HepG2 (cell line): ENCODE results near the gene C19orf44. TPM values are rescaled to one million over a fixed set of nuclear protein-coding genes. Genes with fewer than 3 reads are reported as not detected.

ENCODE experiments used
- ATAC-seq: fragments of 200-7000 bp; cut with Tn5 transposase; 3 replicates; pipeline ENCODE4 v1.9.1; 2020; ENCODE audit warnings: mild to moderate bottlenecking, moderate library complexity
- BruUV-seq: library from RNA; stranded (reverse); fragments of 400-500 nt; replicated peaks from 2 replicates; lab custom pipeline; 2021; lab: Mats Ljungman, UMichigan
- CTCF ChIA-PET: fragments of 300-600 bp; formaldehyde crosslinking; extraction: SDS; loops from one replicate; lab custom pipeline; 2021; ENCODE audit warnings: low total read pairs, inconsistent platforms, low intra/inter-chr PET ratio; lab: Yijun Ruan, JAX
- POLR2A ChIA-PET: fragments of 350-600 bp; sonication (Branson Sonifier 250); formaldehyde crosslinking; loops from one replicate; lab custom pipeline; 2020; ENCODE audit warnings: antibody characterized with exemption, inconsistent platforms; lab: Yijun Ruan, JAX
- DNase-seq: peaks from one replicate; pipeline ENCODE4 v3.0.0-alpha.2; 2015; ENCODE audit warnings: low spot score
- FAIRE-seq: peaks from 3 replicates; lab custom pipeline; 2011; peaks lifted over from hg19 to GRCh38; lab: Jason Lieb, UNC
- H2AFZ ChIP-seq: one replicate; pipeline ENCODE4 v1.6.1; 2011; ENCODE audit warnings: low read length, inconsistent platforms
- H3K27ac ChIP-seq: fragments of 300-600 bp; 3 replicates; pipeline ENCODE4 v1.8.0; 2011; ENCODE audit warnings: mixed run types, mild to moderate bottlenecking, mixed read lengths, low read length, inconsistent platforms; ENCODE audit not compliant: insufficient read depth; ENCODE audit errors: extremely low read length
- H3K27me3 ChIP-seq, 2 experiments: fragments of 200-600 bp in 1 of 2; 2 replicates in 1 of 2; 3 replicates in 1 of 2; pipeline versions ENCODE4 v1.6.0 to v1.8.0; 2011; ENCODE audit warnings: low read length in 2 of 2, mild to moderate bottlenecking in 2 of 2, moderate library complexity in 2 of 2, inconsistent platforms in 1 of 2; ENCODE audit not compliant: insufficient read depth in 2 of 2, control insufficient read depth in 1 of 2
- H3K36me3 ChIP-seq, 2 experiments: fragments of 200-600 bp in 1 of 2; replicated peaks in 1 of 2; 2 replicates in 1 of 2; 3 replicates in 1 of 2; pipeline versions ENCODE4 v1.5.1 to v1.8.0; 2011; ENCODE audit warnings: low read length in 2 of 2, inconsistent platforms in 1 of 2; ENCODE audit not compliant: insufficient read depth in 2 of 2, control insufficient read depth in 1 of 2
- H3K4me1 ChIP-seq: 2 replicates; pipeline ENCODE4 v1.5.1; 2012; ENCODE audit warnings: low read length, inconsistent platforms; ENCODE audit not compliant: insufficient read depth
- H3K4me2 ChIP-seq: 2 replicates; pipeline ENCODE4 v1.6.0; 2011; ENCODE audit warnings: low read depth, low read length, inconsistent platforms
- H3K4me3 ChIP-seq, 3 experiments: fragments of 200-600 bp in 1 of 3; sonication (generic), shearing (Covaris generic) in 1 of 3; replicated peaks in 1 of 3; 2 replicates each; pipeline ENCODE4 v1.5.1; 2011 to 2016; ENCODE audit warnings: low read length in 3 of 3, inconsistent platforms in 2 of 3, low read depth in 2 of 3, mild to moderate bottlenecking in 2 of 3, control low read depth in 1 of 3, mixed read lengths in 1 of 3; ENCODE audit not compliant: insufficient read depth in 1 of 3
- H3K79me2 ChIP-seq: one replicate; pipeline ENCODE4 v1.6.1; 2011; ENCODE audit warnings: low read length, inconsistent platforms; ENCODE audit not compliant: insufficient read depth
- H3K9ac ChIP-seq: 2 replicates; pipeline ENCODE4 v1.6.0; 2011; ENCODE audit warnings: mild to moderate bottlenecking, low read depth, low read length, inconsistent platforms; ENCODE audit not compliant: insufficient read depth
- H3K9me3 ChIP-seq: 2 replicates; pipeline ENCODE4 v1.5.1; 2012; ENCODE audit warnings: mild to moderate bottlenecking, low read length
- H4K20me1 ChIP-seq: 2 replicates; pipeline ENCODE4 v1.6.0; 2011; ENCODE audit warnings: inconsistent platforms, mild to moderate bottlenecking, low read length, moderate library complexity; ENCODE audit not compliant: insufficient read depth
- BRCA1 ChIP-seq: sonication (generic); formaldehyde crosslinking; IDR thresholded peaks from 2 replicates; pipeline ENCODE4 v1.4.0; 2020; ENCODE audit warnings: missing genetic modification reagents
- FLYWCH1 ChIP-seq: sonication (generic); formaldehyde crosslinking; IDR thresholded peaks from 2 replicates; pipeline ENCODE4 v1.8.1; 2023; ENCODE audit warnings: mild to moderate bottlenecking, missing genetic modification reagents
- GRHL1 ChIP-seq: sonication (generic); formaldehyde crosslinking; conservative IDR thresholded peaks from 2 replicates; pipeline ENCODE4 v1.8.0; 2022; ENCODE audit warnings: missing genetic modification reagents
- HINFP ChIP-seq: sonication (generic); formaldehyde crosslinking; IDR thresholded peaks from 2 replicates; pipeline ENCODE4 v1.4.0; 2020; ENCODE audit warnings: low read depth, mild to moderate bottlenecking, missing genetic modification reagents
- KAT8 ChIP-seq: IDR thresholded peaks from 2 replicates; pipeline ENCODE4 v1.6.1; 2016; ENCODE audit warnings: missing genetic modification reagents, missing compliant biosample characterization
- MED8 ChIP-seq: sonication (generic); formaldehyde crosslinking; IDR thresholded peaks from 2 replicates; pipeline ENCODE4 v1.8.1; 2023; ENCODE audit warnings: mild to moderate bottlenecking, missing genetic modification reagents; ENCODE audit not compliant: insufficient replicate concordance
- NFYC ChIP-seq: IDR thresholded peaks from 2 replicates; pipeline ENCODE4 v1.6.1; 2016; ENCODE audit warnings: missing genetic modification reagents, missing compliant biosample characterization
- NRL ChIP-seq: sonication (generic); formaldehyde crosslinking; IDR thresholded peaks from 2 replicates; pipeline ENCODE4 v1.5.0; 2020; ENCODE audit warnings: missing genetic modification reagents, mild to moderate bottlenecking, moderate library complexity, borderline replicate concordance
- RARG ChIP-seq: sonication (generic); formaldehyde crosslinking; IDR thresholded peaks from 2 replicates; pipeline ENCODE4 v1.4.0; 2020; ENCODE audit warnings: low read depth, mild to moderate bottlenecking, missing genetic modification reagents
- ZBTB43 ChIP-seq: sonication (generic); formaldehyde crosslinking; conservative IDR thresholded peaks from 2 replicates; pipeline ENCODE4 v1.4.0; 2020; ENCODE audit warnings: missing genetic modification reagents
- ZC3H13 ChIP-seq: sonication (generic); formaldehyde crosslinking; IDR thresholded peaks from 2 replicates; pipeline ENCODE4 v1.8.1; 2023; ENCODE audit warnings: mild to moderate bottlenecking, missing genetic modification reagents, moderate library complexity
- ZNF121 ChIP-seq: sonication (generic); formaldehyde crosslinking; IDR thresholded peaks from 2 replicates; pipeline ENCODE4 v1.5.0; 2020; ENCODE audit warnings: mild to moderate bottlenecking, missing genetic modification reagents
- ZNF33A ChIP-seq: sonication (generic); formaldehyde crosslinking; IDR thresholded peaks from 2 replicates; pipeline ENCODE4 v1.5.1; 2020; ENCODE audit warnings: missing genetic modification reagents, mild to moderate bottlenecking, moderate library complexity, borderline replicate concordance
- ZNF770 ChIP-seq: sonication (generic); formaldehyde crosslinking; IDR thresholded peaks from 2 replicates; pipeline ENCODE4 v1.5.0; 2020; ENCODE audit warnings: mild to moderate bottlenecking, missing genetic modification reagents
- WGBS: methylation state at CpG from one replicate; pipeline ENCODE4 v1.1.6; 2017; ENCODE audit warnings: low lambda C conversion rate; 5-methylcytosine and 5-hydroxymethylcytosine counted together
- in situ Hi-C: cut with HindIII; loops from 2 replicates; pipeline ENCODE4 v1.10.0; 2017; ENCODE audit warnings: low pct_unique_long_range_greater_than_20kb; ENCODE audit not compliant: extremely low pct_ligation_motif_present
- intact Hi-C: fragments of 100-400 bp; cut with micrococcal nuclease; formaldehyde crosslinking; loops from one replicate; pipeline ENCODE4 v1.10.0; 2022; ENCODE audit not compliant: unreplicated experiment
- polyA plus RNA-seq, 8 experiments: library from polyadenylated mRNA; depleted of rRNA in 3 of 8; stranded (reverse) in 7 of 8; unstranded in 1 of 8; fragments of >200 nt; fragmentation: Illumina TruSeq in 4 of 8; extraction: Trizol in 4 of 8; gene quantifications; 2 replicates each; pipeline versions ENCODE4 v1.2.1 to v1.2.3, GENCODE V29; 2011 to 2016; ENCODE audit warnings: low read depth in 4 of 8, missing spikeins in 1 of 8, mixed read lengths in 1 of 8; ENCODE audit not compliant: insufficient read depth in 1 of 8
- total RNA-seq, 5 experiments: library from RNA; depleted of rRNA; stranded (reverse); fragments of >200 nt; fragmentation: Illumina TruSeq; extraction: Trizol; gene quantifications; 2 replicates each; pipeline ENCODE4 v1.2.3, GENCODE V29; 2016; ENCODE audit warnings: low read depth in 1 of 5

C19orf44 gene
- total and polyA plus RNA-seq, 2 of the 13 experiments (the other 11 are each of a cell fraction or from before 2014, with no cell fraction given): 3.2 to 4.3 TPM

- TF ChIP-seq ZBTB43: 0 out of 2 replicates have a peak, but pooled peaks have one; percentile 50
- TF ChIP-seq KAT8 (CRISPR knock-in tag): peak; percentile 54; the same call in 1 of the 2 replicates
- no peak for TF ChIP-seq BRCA1 (CRISPR knock-in tag)
Measured at GRCh38 chr19:16463991-16464575, 32.1 kb upstream of the C19orf44 start (continued).

GRCh38 chr19:16465239-16465638, 31.0 kb upstream of the C19orf44 start:
- no peak for TF ChIP-seq GRHL1 (CRISPR knock-in tag)
- TF ChIP-seq RARG (CRISPR knock-in tag): no peak
- no peak for TF ChIP-seq ZNF33A (CRISPR knock-in tag)
- no peak for TF ChIP-seq MED8 (CRISPR knock-in tag)
- 0 out of 2 replicates have a peak, but pooled peaks have one; percentile 31 for TF ChIP-seq ZC3H13 (CRISPR knock-in tag)
- peak; percentile 64 for TF ChIP-seq ZNF121 (CRISPR knock-in tag)
- no peak for TF ChIP-seq HINFP (CRISPR knock-in tag)
- TF ChIP-seq FLYWCH1: no peak
- no peak for TF ChIP-seq NRL (CRISPR knock-in tag)
- no peak for TF ChIP-seq NFYC (CRISPR knock-in tag)
- peak; percentile 68; the same call in 1 of the 2 replicates for TF ChIP-seq ZNF770 (CRISPR knock-in tag)
- Histone ChIP-seq H4K20me1 (peaks cover 23% of the 10 kb centered on the region), H3K4me2 (no peak overlapping the region), H3K36me3 (no peaks in the 10 kb centered on the region; a peak in 2 of 5 replicates), H3K9ac (no peak overlapping the region), H3K4me3 (no peak overlapping the region), H3K79me2 (peaks cover 87% of the 10 kb centered on the region), H3K4me1 (peaks cover 87% of the 10 kb centered on the region), H3K27ac (no peak overlapping the region), H3K9me3 (no peaks in the 10 kb centered on the region), H3K27me3 (no peaks in the 10 kb centered on the region), H2AFZ (no peak overlapping the region)
- no peak for DNase-seq
- CTCF ChIA-PET: no interaction called here
- FAIRE-seq: no peak
- in situ Hi-C loops (no loop called here), intact Hi-C loops (loop anchor here (2.0 kb wide), 2 partner anchors 18 to 32 kb away; partner anchors contain the start of genes C19orf44 and CALR3)
- over 99% methylated on average over 4 of the region's 5 CpGs for WGBS
- POLR2A ChIA-PET: interaction anchor here (1.3 kb wide), 1 partner anchor 28 kb away, joined by 4 read pairs; no protein-coding TSS in a partner anchor
- ATAC-seq: no peak
- BruUV-seq: no TSS peak
